Activated T-helper 1 cell treated with anti-CD3 and anti-CD28 coated beads, Interleukin-2, amount 50 U/mL, for 16 hours (primary cell): ENCODE measurements around the gene COLEC11.
"Not testable (repeated sequence)": the region's sequence is repeated elsewhere in the genome, so short reads cannot be mapped to it uniquely, and the experiment has no call there.

Experiments
- DNase-seq, 2 donors: peaks; one replicate each; pipeline ENCODE4 v3.0.0-alpha.2; 2020; ENCODE audit warnings: low read depth in 1 of 2, low spot score in 1 of 2

The COLEC11 gene

DNA sequence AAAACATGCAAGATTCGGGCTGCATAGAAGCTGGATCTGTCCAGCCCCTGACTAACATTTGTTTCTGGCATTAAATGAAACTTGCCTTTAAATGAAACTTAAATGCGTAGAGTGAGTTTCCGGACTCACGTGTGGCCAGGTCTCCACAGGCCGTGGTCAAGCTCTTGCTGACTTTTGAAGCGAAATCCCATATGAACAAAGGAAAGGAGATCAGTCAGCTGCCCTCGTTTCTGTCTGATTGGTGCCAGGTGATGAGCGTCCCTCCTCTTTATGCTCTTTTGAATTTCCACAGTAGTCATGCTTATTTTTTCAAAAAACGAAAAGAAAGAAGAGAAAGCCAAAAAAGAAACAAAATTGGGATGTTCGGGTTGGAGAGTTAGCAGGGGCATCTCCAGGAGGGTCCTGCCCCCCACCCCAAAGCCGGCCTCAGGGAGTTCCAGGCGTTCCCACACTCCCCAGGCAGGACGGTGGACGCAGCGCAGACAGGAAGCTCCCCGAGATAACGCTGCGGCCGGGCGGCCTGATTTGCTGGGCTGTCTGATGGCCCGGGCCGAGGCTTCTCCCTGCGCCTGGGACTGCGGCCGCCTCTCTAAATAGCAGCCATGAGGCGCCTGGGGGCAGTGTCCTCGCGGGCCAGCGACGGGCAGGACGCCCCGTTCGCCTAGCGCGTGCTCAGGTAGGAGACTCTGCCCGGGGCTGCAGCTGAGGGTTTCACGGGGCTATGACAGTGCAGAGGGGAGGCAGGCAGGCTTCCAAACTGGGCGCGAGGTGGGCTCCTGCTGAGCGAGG, at the start of gene COLEC11:
TSS of gene COLEC11 (plus strand) at position 620 of the 789 bp plus-strand sequence. CDS start 9,229 bp downstream, outside the sequence.
- no peak for DNase-seq

DNA sequence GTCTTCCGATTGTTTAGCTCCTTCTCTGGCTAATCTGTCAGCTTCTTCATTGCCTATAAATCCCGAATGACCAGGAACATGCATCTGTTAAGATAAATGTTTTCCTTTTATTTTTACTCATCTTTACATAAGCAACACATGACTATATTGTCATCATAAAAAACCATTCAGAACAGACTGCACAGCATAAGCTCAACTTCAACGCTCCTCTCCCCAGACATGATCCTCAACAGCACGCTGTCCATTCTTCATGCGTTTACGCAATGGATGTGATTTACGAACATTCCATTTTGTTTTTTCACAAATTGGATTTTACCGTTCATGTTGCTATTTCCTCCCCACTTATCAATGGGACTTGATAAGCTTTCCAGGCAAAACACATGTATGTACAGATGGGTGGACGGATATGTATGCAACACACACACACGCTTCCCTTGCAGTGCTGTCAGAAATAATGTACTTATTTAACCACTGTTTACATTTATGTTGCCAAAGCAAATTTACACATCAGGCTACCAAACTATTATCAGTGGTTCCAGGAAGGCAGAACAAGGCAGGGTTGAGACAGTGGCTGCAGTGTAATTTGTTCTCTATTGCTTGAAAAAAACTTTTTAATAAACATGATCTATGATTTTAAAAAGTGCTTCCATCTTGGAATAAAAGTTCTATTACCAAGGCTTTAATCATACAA, 49.0 kb upstream of the COLEC11 start:
- no peak for DNase-seq

DNA sequence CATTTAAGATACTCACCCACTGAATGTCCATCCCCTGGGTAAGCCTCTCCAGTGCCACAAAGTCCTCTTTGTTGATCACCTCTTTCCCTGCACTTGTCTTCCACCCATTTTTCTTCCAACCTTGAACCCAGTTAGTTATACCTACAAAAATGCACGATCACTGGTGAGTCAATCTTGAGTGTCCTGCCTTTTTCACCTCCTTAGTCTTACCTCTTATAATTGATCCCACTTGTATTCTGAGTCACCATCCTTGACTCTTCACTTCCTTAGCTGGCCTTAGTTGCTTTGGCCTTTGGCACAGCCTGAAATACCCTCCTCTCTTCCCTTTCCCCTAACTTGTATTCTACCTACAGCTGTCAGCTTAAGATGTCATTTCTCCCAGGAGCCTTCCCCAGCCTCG, 47.0 kb upstream of the COLEC11 start:
- no peak for DNase-seq

- no peak for DNase-seq
Measured at GRCh38 chr2:3553946-3554345, 41.0 kb upstream of the COLEC11 start.

- DNase-seq: no peak
Measured at GRCh38 chr2:3557639-3558204, 37.2 kb upstream of the COLEC11 start.

DNA sequence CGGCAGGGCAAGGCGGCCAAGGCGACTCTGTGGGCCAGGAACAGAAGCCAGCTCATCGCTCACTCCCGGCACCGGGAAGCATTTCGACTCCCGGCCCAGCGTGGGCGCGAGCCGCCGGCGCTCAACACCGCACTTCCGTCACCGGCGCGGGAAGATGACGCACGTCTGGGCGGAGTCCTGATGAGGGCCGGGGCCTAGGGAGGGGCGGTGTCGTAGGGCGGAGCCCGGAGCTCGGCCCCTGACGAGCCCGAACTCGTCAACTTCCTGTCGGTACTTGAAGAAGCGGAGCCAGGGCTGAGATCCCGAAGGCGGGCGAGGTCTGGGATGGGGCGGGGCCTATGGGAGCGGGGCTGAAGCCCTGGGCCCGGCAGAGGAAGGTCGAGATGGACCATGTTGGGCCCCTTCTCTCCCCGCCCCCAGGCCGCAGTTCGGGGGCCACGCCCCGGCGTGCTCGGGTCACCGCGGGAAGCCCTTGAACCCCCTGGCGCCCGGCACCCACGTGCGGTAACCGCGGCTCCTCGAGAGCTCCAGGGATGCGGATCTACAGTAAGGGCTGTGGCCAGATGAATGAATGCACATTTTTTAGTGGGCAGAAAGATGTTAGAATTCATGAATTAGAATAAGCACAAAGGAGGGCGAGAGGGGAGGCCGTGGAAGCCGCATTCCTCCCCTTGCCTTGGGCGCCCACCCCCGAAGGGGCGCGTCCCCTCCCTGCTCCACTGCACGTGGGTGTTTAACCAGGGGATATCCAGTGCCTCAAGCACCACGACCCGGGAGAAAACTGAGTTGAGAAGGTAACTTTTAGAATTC, 36.5 kb upstream of the COLEC11 start, which contains the start of gene RNASEH1:
TSS of gene RNASEH1 (minus strand) at position 129 of the 810 bp plus-strand sequence. CDS start at position 56, 73 bp downstream.
- DNase-seq: peak; percentile 99

DNA sequence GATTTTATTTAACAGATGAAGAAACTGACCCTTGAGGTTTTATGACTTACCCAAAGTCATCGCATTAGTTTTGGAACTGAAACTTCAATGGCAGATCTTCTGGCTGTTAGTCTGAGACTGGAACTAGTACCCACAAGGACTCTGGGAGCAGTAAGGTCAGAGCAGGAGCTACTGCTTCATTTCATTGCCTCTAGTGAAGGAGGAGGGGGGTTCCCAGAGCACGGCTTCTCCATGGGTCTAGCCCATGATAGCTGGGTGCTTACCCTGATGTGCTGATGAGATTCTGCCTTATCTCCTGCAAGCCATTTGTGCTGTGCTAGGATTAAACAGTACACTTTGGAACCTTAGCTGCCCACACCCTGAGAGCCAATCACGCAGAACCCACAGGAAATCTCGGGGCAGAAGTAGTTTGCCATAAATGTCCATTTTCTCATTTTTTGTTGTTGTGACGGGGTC, 31.4 kb upstream of the COLEC11 start:
- DNase-seq: no peak

- DNase-seq: no peak
Measured at GRCh38 chr2:3565117-3565516, 29.8 kb upstream of the COLEC11 start.

GRCh38 chr2:3566806-3567205, 28.1 kb upstream of the COLEC11 start:
- no peak for DNase-seq

- DNase-seq: not testable (repeated sequence)
Measured at GRCh38 chr2:3569656-3570055, 25.3 kb upstream of the COLEC11 start.

GRCh38 chr2:3571284-3571683, 23.6 kb upstream of the COLEC11 start:
- no peak for DNase-seq

DNA sequence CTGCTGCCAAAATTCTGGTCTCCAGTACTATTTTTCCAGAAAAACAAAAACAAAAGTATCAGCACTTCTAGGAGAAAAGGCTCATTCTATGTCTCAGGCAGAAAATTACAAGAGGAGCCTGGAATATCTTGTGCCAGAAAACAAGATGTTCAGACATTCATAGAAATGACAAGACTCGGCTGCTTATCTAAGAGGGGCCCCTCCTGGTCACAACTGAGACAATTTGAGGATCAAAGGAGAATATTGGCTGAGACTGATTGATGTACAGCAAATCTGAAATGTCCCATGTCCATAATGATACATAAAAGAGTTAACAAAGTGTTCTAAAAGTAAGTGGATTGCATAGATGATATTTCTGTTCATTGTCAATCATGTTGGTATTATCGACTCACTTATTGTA, 22.3 kb upstream of the COLEC11 start:
- DNase-seq: no peak

GRCh38 chr2:3574155-3574554, 20.8 kb upstream of the COLEC11 start:
- no peak for DNase-seq

DNA sequence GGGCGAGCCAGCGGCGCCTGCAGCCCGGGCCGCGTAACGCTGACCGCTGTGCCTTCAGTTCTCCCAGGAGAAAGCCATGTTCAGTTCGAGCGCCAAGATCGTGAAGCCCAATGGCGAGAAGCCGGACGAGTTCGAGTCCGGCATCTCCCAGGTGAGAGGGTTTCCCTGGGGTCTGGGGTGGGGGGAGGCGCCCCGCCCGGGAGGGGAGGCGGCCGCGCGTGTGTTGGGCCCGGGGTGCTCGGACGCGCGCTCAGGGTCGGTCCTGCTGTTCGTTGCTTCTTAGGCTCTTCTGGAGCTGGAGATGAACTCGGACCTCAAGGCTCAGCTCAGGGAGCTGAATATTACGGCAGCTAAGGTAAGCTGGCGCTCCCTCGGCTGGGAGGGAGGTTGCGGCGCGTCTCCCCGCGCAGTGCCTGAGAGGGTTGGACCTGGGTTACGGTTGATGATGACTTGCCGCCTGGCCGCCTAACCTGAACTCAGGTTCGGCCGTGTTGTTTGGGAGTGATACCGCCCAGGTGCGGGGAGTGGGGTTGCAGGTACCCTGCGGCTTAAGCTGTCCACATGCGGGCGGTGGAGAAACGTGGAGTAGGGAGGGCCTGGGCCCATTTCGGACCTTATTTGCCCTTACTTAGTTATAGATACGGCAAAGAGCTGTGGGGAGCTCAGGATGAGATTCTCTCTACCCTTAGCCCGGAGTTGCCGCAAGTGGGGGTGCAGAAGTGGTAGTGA, 19.2 kb upstream of the COLEC11 start:
- DNase-seq: no peak

- not testable (repeated sequence) for DNase-seq
Measured at GRCh38 chr2:3576263-3576630, 18.7 kb upstream of the COLEC11 start.

DNA sequence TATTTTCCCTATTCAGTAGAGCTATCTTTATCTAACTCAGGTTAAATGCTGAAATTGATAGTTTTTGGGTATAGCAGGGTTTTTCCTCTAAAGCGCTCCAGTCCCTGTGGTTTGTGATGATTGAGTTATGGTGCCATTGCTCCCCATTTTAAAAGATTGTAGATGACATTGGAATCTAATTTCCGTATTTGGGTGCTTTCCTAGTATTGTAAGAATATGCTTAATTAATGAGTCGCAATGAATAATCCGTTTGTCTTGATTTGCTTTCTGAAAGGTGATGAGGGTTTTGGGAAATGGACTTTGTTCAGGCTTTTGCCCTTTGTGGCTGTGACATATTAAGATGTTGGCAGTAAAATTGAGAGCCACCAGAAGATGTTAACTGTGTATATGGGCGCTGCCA, 15.9 kb upstream of the COLEC11 start:
- no peak for DNase-seq

DNA sequence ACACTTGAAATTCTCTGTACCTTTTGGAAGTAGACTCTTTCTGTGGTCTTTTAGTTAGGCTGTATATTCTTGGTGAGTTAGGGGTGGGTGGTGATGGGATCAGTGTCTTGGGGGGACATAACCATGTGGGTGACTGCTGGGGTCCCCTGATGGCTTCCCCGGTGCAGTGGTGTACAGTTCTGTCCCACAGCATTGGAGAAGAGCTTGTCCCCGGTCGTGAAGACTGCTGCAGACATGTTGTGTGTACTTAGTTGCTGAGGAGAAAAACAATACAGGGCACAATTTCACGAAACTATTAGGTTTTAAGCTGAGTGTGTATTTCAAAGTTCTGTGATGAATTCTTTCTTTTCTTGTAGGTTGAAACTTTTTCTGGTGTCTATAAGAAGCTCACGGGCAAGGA, 14.5 kb upstream of the COLEC11 start:
- no peak for DNase-seq

GRCh38 chr2:3581367-3582262, 13.3 kb upstream of the COLEC11 start:
- DNase-seq: no peak

DNA sequence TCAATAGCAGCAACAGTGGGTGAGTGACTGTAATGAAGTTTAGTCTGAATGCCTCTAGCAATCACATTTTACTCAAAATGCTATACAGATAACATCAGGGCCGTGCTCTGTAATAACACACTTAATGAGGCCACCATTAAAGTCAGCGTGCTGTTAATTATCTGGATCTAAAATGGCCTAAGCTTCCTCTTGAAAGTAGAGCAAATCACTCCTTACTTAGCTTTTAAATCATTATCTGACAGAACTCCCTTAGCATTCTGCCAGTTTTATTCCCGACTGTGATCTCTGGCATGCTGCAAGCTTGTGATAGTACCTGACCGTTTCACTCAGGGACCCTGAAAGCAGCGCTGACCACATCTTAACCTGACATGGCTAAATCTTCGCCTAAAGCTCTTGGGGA, 10.8 kb upstream of the COLEC11 start:
- no peak for DNase-seq
